ENCODE measurements around the gene SOBP.

The SOBP gene

GRCh38 chr6:107706516-107707115, 216.7 kb downstream of the SOBP start:
- H3K4me3 ChIP-seq (ENCODE audit: low read depth, low read length): no peak overlapping the region
- TF ChIP-seq CTCF (conservative IDR thresholded peaks at IDR 0.05; ENCODE audit: low read depth, low read length): no peak
- DNase-seq (ENCODE audit: low read depth): no peak

GRCh38 chr6:107707346-107708275, 217.7 kb downstream of the SOBP start:
- H3K4me3 ChIP-seq (ENCODE audit: low read depth, low read length): no peak overlapping the region
- DNase-seq (ENCODE audit: low read depth): no peak
- no peak for TF ChIP-seq CTCF (conservative IDR thresholded peaks at IDR 0.05; ENCODE audit: low read depth, low read length)

- H3K4me3 ChIP-seq (ENCODE audit: low read depth, low read length): no peak overlapping the region
- no peak for DNase-seq (ENCODE audit: low read depth)
- TF ChIP-seq CTCF (conservative IDR thresholded peaks at IDR 0.05; ENCODE audit: low read depth, low read length): no peak
Observed at GRCh38 chr6:107708435-107708834, 218.5 kb downstream of the SOBP start.

- no peak overlapping the region for H3K4me3 ChIP-seq (ENCODE audit: low read depth, low read length)
- no peak for TF ChIP-seq CTCF (conservative IDR thresholded peaks at IDR 0.05; ENCODE audit: low read depth, low read length)
- no peak for DNase-seq (ENCODE audit: low read depth)
Observed at GRCh38 chr6:107709341-107709740, 219.4 kb downstream of the SOBP start.

Measured in choroid plexus epithelial cell (primary cell).